ENCODE results near the gene UBE3D.

The UBE3D gene

DNA sequence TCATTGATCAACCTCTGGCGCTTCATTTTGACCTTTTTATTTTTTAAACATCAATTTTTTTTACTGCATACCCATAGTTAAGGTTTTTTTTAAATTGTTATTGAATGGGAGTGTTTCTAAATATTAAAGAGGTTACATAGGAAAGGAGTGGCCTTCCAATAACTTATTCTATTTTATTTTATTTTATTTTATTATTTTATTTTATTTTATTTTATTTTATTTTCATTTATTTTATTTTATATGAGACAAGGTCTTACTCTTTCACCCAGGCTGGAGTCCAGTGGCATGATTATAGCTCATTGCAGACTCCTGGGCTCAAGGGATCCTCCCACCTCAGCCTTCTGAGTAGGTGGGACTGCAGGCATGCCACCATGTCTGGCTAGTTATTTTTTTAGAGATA, 32.0 kb upstream of the UBE3D start:
- Histone ChIP-seq H3K4me3 (ENCODE audit: low read depth, low read length) (no peak overlapping the region), H3K4me1 (no peaks in the 10 kb centered on the region), H3K9me3 (no peaks in the 10 kb centered on the region), H3K27me3 (no peaks in the 10 kb centered on the region), H3K36me3 (no peaks in the 10 kb centered on the region; the same call in 1 of the 2 replicates)
- DNase-seq: no peak
- TF ChIP-seq, protein P1, sequence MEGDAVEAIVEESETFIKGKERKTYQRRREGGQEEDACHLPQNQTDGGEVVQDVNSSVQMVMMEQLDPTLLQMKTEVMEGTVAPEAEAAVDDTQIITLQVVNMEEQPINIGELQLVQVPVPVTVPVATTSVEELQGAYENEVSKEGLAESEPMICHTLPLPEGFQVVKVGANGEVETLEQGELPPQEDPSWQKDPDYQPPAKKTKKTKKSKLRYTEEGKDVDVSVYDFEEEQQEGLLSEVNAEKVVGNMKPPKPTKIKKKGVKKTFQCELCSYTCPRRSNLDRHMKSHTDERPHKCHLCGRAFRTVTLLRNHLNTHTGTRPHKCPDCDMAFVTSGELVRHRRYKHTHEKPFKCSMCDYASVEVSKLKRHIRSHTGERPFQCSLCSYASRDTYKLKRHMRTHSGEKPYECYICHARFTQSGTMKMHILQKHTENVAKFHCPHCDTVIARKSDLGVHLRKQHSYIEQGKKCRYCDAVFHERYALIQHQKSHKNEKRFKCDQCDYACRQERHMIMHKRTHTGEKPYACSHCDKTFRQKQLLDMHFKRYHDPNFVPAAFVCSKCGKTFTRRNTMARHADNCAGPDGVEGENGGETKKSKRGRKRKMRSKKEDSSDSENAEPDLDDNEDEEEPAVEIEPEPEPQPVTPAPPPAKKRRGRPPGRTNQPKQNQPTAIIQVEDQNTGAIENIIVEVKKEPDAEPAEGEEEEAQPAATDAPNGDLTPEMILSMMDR (IDR thresholded peaks at IDR 0.05; ENCODE audit: low read depth, low read length): no peak

DNA sequence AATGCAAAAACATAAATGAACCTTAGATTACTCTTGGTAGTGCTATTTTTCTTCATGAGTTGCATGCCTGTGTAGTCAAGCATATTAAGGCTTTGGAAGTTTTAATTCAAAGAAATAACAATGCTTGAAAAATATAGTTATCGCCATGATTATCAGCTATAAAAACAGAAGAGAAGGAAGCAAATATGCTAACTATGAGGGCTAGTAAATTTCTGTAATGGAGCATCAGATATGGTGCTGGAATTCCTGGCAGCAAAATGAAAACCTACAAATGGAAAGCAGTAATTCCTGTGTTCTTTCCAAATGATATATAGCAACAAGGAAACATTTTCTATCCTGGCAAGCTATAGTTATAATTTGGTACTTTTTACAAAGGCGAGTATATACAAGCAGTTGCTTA, 31.6 kb upstream of the UBE3D start:
- Histone ChIP-seq H3K4me3 (ENCODE audit: low read depth, low read length) (no peak overlapping the region), H3K4me1 (no peaks in the 10 kb centered on the region), H3K9me3 (no peaks in the 10 kb centered on the region), H3K36me3 (no peaks in the 10 kb centered on the region; the same call in 1 of the 2 replicates), H3K27me3 (no peaks in the 10 kb centered on the region)
- DNase-seq: no peak
- TF ChIP-seq, protein P1 (IDR thresholded peaks at IDR 0.05; ENCODE audit: low read depth, low read length): no peak

DNA sequence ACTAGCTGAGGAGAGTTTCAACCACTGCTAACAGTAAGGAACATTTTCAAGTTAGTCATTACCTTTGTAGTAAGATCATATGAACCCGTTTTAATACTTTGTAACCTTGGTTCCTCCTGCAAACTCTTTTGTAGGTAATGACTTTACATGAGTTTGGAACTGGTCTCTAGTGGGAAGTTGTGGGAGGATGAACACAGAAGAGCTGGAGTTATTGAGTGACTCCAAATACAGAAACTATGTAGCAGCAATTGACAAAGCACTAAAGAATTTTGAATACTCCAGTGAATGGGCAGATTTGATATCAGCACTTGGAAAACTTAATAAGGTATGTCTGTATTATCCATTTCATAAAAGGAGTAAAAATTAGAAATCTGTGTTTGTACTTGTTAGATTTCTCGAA, 31.1 kb upstream of the UBE3D start:
- TF ChIP-seq, protein P1 (IDR thresholded peaks at IDR 0.05; ENCODE audit: low read depth, low read length): no peak
- DNase-seq: no peak
- H3K27me3 ChIP-seq: no peaks in the 10 kb centered on the region
- H3K4me3 ChIP-seq (ENCODE audit: low read depth, low read length): no peak overlapping the region
- H3K9me3 ChIP-seq: no peaks in the 10 kb centered on the region
- no peaks in the 10 kb centered on the region for H3K4me1 ChIP-seq
- no peaks in the 10 kb centered on the region; the same call in 1 of the 2 replicates for H3K36me3 ChIP-seq

DNA sequence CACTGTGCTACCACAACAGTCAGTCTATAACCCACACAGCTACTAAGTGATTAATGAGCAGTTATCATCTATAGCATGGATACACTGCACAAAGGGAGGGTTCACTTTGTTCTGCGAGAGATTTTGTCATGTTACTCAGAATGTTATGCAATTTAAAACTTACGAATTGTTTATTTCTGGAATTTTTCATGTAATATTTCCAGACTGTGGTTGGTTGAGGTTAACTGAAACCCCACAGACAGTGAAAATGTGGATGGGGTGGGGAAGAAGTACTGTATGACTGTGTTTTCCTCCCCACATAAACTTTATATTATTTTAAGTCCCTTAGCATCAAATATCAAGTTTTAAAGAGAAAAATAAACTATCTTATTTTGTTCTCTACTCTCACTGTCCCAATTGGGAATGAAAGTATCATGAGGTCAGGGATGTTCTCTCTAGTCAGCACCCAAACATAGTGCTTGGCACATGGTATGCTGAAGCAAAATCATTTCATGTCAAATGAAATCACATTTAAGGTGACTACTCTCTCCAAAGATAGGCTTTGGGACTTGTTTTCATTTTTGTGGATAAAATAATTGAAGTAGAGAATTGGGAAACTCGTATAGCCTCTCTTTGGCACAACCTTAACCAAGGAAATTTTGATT, 27.2 kb upstream of the UBE3D start:
- no peak overlapping the region for H3K4me3 ChIP-seq (ENCODE audit: low read depth, low read length)
- no peaks in the 10 kb centered on the region for H3K4me1 ChIP-seq
- no peaks in the 10 kb centered on the region for H3K9me3 ChIP-seq
- no peak for DNase-seq
- TF ChIP-seq, protein P1 (IDR thresholded peaks at IDR 0.05; ENCODE audit: low read depth, low read length): no peak
- H3K27me3 ChIP-seq: no peaks in the 10 kb centered on the region
- H3K36me3 ChIP-seq: no peaks in the 10 kb centered on the region

DNA sequence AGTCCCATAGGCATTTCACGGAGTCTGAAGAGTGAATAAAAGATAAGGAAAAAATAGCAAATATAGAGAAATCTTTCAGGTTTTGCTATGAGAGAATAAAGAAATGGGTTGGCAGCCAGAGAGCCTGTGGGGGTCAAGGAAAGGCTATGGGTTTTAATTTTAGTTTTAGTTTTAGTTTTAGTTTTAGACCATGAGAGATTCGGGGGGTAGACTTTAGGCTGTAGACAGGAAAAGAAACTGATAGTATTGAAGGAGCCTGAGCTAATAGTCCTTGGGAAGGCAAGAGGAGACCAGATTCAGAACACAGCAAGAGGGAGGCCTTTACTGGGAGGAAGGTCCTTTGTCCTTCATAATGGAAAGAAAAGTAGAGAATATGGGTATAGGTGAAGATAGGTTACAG, 21.1 kb upstream of the UBE3D start:
- H3K36me3 ChIP-seq: no peaks in the 10 kb centered on the region
- no peak overlapping the region for H3K4me3 ChIP-seq (ENCODE audit: low read depth, low read length)
- no peaks in the 10 kb centered on the region for H3K4me1 ChIP-seq
- H3K9me3 ChIP-seq: no peaks in the 10 kb centered on the region
- no peaks in the 10 kb centered on the region for H3K27me3 ChIP-seq
- TF ChIP-seq, protein P1 (IDR thresholded peaks at IDR 0.05; ENCODE audit: low read depth, low read length): no peak
- no peak for DNase-seq

DNA sequence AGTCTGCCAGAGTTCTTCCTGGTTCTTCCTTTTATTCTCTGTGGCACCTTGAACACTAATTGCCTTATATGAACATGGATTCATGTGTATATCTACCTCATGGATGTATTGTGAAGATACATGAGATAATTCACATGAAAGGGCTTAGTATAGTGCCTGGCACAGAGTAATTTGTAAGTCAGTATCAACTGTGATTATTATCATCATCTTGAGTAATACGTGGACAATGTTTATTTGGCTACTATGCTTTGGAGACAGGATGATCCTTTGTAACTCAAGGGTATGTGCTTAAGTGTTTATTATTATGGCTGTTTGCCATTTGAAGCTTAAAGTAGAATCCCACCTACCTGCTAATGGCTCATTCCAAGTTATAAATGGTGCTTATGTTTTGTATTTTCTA, 17.8 kb upstream of the UBE3D start:
- no peak for DNase-seq
- Histone ChIP-seq H3K36me3 (no peaks in the 10 kb centered on the region), H3K9me3 (no peaks in the 10 kb centered on the region), H3K4me1 (no peaks in the 10 kb centered on the region), H3K27me3 (no peaks in the 10 kb centered on the region), H3K4me3 (ENCODE audit: low read depth, low read length) (no peak overlapping the region)
- TF ChIP-seq, protein P1 (IDR thresholded peaks at IDR 0.05; ENCODE audit: low read depth, low read length): no peak

Data from BE2C (cell line).